HG03095 (cell line): ENCODE measurements around the gene KRTAP4-4.
"Not testable (repeated sequence)": the region's sequence is repeated elsewhere in the genome, so short reads cannot be mapped to it uniquely, and the experiment has no call there.

Experiments
- ATAC-seq: cut with Tn5 transposase; IDR thresholded peaks from one replicate; pipeline ENCODE4 v1.9.1; 2021; ENCODE audit warnings: moderate library complexity; ENCODE audit not compliant: unreplicated experiment

KRTAP4-4 gene

GRCh38 chr17:41148971-41149651 is 11.4 kb downstream of the KRTAP4-4 start:
- ATAC-seq, result not testable (repeated sequence)

DNA sequence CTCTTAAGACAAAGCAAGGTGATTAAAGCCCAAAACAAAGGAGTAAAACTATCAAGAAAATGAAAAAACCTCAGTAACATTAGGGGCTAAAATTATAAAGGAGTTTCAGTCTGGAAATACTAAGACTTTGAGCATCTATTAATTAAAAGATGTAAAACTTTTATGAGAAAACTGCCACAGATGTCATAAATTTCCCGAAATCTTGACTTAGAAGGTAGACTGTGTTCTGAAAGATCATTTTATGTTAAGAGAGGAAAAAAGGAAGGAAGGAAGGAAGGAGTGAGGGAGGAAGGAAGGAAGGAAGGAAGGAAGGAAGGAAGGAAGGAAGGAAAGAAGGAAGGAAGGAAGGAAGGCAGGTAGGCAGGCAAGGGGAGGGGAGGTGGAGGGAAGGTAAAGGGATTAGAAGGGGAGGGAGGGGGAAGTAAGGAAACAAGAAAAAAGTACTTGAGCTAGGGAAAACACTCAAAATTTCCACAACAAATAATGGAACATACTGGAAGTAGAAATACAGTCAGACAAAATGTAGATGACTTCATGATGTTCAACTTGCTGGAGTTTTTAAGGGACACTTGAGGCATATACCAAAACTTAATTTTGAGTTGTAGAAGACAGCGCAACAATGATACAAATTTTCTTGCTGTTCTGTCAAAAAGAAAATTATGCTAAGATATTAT is 12.9 kb downstream of the KRTAP4-4 start:
- no peak for ATAC-seq

DNA sequence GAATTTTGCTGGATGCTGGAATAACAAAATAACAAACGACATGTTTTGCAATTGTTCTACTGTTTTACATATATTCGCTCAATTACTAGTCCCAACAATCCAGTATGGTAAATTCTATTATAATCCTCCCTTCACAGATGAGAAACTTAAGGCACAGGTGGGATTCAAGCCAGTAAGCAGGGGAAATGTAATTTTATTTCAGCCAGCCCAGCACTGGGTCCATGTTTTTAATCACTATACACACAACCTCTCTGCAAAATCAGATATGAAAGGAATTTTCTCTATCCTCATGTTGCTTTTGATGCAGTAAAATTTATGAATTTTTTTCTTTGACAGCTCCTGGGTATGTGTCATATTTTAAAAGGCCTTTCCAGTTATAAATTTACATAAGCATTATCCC is 15.3 kb downstream of the KRTAP4-4 start:
- ATAC-seq, result no peak

GRCh38 chr17:41144846-41145245 is 15.7 kb downstream of the KRTAP4-4 start:
- ATAC-seq, result no peak

DNA sequence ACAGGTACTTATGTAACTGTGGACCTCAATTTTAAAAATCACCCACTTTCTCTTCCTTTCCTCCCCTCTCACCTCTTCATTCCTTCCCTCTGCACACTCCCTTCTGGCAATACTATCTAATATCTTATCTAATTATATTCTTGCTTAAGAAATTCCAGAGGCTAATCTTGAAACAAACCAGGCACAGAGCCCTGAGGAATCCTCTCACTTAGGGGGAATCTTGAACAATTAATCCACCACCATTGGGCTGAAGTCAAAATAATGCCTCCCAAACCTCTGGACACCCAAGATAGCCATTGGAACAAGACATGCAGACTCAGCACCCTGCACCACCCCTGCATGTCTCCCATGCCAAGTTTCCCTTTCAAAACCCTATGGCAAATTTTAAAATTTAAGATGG is 19.2 kb downstream of the KRTAP4-4 start:
- no peak for ATAC-seq

- no peak for ATAC-seq
These were observed 20.0 kb downstream of the KRTAP4-4 start, which contains the start of gene KRTAP4-6 for GRCh38 chr17:41140360-41141131. Gene KRTAP4-6, minus strand, starts transcription at chr17:41140544. Its CDS starts 57 bp downstream, at chr17:41140487.

DNA sequence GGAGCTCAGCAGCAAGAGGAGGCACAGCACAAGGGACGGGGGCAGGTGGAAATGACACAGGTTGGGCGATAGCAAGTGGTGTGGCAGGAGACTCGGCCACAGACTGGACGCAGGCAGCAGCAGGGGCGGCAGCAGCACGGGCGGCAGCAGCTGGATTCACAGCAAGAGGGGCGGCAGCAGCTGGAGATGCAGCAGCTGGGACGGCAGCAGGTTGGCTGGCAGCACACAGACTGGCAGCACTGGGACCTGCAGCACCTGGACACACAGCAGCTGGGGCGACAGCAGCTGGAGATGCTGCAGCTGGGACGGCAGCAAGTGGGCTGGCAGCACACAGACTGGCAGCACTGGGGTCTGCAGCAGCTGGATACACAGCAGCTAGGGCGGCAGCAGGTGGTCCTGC is 20.7 kb downstream of the KRTAP4-4 start:
- not testable (repeated sequence) for ATAC-seq

DNA sequence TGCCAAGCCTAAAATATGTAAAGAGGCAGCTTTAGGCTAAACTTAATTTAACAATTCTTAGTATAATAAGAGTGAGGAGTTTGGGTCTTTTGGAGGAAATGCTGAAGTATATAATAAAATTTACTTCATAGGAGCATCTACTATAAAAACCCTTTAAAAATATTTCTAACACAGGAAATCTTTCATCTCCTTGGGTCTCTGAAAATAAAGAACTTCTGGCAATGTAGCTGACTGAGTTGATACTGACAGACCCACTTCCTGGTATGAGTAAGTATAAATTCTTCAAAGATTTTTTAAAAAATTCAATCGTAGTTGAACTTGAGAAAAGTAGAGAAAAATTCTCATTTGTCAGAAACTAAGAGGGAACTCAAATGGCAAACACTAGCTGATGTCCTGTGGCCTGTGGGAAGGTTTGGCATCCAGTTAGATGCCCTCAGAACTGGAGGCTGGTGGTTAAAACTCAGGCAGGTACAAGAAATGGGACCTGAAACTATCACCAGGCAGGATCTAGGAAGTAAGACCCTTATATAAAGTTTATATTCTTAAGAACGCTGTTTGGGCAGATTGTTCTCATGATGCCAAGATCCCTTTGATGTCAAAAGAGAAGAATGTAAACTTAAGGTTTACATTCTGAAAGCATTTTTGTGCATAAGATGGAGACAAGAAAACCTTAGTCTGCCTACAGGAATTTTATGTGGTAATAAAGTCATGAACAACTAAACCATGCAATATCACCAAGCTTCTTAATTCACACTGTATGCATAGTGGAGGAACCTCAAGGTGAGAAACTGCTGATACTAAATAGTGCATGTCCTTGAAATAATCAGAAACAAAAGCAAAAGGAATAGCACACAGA is 26.4 kb downstream of the KRTAP4-4 start:
- no peak for ATAC-seq

DNA sequence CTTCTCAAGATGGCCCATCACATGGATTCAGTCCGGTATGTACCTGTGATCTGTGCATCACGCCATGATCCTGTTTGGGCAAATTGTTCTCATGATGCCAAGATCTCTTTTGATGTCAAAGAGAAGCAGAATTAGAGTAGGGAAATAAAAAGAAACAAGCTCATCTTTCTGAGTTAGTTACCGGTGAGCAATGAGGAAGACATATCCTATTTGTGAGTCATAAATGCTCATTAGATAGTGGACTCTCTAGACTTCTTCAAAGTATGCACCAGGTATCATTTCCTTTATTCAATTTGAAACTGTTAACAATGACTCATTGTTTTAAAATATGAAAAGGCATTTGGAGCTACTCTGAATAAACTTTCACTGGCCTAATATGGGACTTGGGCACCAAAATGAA is 28.6 kb downstream of the KRTAP4-4 start:
- no peak for ATAC-seq

DNA sequence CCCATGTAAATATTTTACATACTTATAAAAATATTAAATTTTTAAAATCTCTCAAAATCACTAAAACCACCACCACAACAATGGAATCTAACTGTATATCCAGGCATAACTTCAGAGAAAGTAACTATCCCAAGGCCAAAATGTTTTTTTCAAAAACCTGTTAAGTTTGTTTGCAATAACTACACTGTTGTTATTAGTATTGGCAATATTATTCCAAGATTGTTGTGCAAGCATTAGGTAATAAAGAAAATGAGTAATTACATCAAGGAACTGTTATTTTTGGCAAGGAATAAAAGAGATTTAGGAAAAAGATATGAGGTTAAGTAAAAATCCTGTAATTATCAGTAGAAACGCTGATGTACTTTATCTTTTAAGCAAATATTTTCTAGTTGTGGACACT is 33.2 kb downstream of the KRTAP4-4 start:
- ATAC-seq, result no peak

DNA sequence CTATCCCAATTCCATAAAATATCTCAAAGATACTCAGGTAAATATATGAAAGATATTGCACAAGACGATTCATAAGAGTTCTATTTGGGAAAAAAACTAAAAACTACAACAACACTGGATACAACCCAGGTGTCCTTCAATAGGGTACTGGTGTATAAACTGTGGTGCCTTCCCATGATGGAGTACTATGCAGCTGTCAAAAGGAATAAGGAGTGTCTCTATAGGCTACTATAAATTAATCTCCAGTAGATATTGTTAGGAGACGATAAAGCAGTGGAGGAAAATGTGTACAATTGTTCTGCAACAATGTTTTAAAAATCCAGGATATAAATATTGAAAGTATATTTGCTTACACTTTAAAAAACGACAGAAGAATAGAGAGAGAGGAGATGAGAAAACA is 34.1 kb downstream of the KRTAP4-4 start:
- no peak for ATAC-seq

- ATAC-seq, result no peak
These were observed 35.5 kb downstream of the KRTAP4-4 start for GRCh38 chr17:41125064-41125463.

DNA sequence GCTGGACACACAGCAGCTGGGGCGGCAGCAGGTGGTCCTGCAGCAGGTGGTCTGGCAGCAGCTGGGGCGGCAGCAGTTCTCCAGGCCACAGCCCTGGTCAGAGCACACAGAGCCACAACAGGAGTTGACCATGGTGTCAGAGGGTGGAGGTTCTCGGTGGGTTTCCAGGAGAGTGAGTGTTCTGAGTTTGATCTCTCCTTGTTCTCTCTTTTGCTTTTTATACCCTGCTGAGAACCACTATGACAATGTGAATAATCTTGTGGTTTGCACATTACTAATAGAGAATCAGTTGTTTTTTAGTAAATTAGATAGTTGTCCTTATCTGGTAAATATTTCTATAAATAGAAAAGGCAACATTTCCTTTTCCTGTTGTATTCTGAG is 36.6 kb downstream of the KRTAP4-4 start, which contains the start of gene KRTAP4-12:
Gene KRTAP4-12, minus strand, starts transcription at position 192 of the 381 bp plus-strand sequence. Its CDS starts 60 bp downstream, at position 132.
- not testable (repeated sequence) for ATAC-seq

DNA sequence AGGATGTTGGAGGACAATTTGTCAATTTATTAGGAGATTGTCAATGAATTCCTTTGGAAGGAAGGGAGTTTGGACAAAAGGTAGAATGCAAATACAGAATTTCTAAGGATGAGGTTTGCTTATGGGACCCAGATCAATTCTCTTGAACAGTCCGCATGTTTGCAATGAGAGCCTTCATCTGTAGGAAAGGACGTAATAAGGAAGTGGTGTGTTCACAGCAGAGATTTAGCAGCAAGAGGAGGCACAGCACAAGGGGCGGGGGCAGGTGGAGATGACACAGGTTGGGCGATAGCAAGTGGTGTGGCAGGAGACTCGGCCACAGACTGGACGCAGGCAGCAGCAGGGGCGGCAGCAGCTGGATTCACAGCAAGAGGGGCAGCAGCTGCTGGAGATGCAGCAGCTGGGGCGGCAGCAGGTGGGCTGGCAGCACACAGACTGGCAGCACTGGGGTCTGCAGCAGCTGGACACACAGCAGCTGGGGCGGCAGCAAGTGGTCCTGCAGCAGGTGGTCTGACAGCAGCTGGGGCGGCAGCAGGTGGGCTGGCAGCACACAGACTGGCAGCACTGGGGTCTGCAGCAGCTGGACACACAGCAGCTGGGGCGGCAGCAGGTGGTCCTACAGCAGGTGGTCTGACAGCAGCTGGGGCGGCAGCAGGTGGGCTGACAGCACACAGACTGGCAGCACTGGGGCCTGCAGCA is 37.1 kb downstream of the KRTAP4-4 start:
- not testable (repeated sequence) for ATAC-seq

DNA sequence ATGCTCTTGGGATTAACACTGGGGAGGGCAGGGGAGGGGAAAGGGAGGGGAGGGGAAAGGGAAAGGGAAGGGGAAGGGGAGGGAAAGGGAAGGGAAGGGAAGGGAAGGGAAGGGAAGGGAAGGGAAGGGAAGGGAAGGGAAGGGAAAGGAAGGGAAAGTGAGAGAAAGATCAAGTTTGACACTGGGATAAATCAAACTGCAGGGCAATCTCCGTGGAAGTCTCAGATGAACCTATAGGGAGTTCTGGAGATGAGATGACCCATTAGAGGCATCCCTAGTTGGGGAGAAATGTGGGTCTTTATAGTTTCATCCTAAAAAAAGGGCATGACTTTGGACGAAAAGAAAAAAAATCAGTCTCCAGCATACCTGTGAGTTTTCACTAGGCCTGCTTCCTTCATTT is 38.8 kb downstream of the KRTAP4-4 start:
- ATAC-seq, result no peak

DNA sequence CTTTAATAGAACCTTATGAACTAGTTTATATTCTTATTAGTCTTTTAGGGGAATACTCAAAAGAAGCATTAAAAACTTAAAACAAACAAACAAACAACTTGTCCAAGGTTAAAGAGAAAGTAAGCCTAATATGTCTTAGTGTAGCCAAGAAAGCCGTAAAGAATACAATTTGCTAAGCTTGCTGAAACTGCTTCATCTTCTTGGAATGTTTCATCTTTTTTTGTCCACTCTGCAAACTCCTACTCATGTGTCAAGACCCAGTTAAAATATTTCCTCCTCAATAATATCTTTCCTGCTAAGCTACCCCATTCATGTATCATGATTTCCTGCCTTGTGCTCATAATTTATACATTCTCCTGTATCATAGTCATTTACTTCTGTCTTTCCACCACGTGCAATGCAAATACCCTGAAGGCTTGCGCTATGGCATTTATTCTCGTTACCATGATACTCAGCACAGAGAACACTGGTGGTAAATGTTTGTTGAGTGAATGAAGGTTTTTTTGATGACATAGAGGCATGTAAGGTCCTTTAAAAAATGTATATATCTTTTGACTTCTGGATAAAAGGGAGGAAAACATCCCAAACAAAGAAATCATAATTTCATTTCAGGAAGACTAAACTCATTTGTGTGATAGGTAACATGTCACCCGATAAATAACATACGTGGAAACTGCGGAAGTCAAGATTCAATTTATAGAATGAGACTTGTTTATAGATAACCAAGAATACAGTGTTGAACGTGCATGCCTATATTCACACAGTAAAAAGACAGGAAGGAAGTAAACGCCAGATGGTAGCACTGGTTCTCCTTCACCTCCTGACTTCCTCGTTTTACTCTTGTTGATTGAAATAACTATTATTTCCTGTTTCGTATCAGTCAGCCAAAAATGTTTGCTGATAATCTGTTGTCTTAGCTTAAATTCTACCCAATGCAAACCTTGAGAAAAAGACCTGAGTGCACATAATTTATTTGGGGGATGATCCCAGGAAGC is 40.6 kb downstream of the KRTAP4-4 start:
- ATAC-seq, result not testable (repeated sequence)

- no peak for ATAC-seq
These were observed 41.8 kb downstream of the KRTAP4-4 start for GRCh38 chr17:41118721-41119120.

DNA sequence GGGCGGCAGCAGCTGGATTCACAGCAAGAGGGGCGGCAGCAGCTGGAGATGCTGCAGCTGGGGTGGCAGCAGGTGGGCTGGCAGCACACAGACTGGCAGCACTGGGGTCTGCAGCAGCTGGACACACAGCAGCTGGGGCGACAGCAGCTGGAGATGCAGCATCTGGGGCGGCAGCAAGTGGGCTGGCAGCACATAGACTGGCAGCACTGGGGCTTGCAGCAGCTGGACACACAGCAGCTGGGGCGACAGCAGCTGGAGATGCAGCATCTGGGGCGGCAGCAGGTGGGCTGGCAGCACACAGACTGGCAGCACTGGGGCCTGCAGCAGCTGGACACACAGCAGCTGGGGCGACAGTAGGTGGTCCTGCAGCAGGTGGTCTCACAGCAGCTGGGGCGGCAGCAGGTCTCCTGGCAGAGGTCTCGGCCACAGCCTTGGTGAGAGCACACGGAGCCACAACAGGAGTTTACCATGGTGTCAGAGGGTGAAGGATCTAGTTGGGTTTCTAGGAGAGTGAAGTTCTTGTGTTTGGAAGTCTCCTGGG is 42.6 kb downstream of the KRTAP4-4 start, which contains the start of gene KRTAP4-11:
Gene KRTAP4-11, minus strand, starts transcription at position 528 of the 541 bp plus-strand sequence. Its CDS starts 58 bp downstream, at position 470.
- not testable (repeated sequence) for ATAC-seq
